Measurements from ENCODE around the gene FGFR3.

Gene FGFR3

GRCh38 chr4:1770791-1771231, 22.3 kb upstream of the FGFR3 start:
- no peak for DNase-seq

- DNase-seq = no peak
Measured at GRCh38 chr4:1771555-1772305, 21.4 kb upstream of the FGFR3 start.

- no peak for DNase-seq
Measured at GRCh38 chr4:1772853-1773538, 20.1 kb upstream of the FGFR3 start.

GRCh38 chr4:1773754-1774153, 19.3 kb upstream of the FGFR3 start:
- no peak for DNase-seq

GRCh38 chr4:1775731-1776500, 17.2 kb upstream of the FGFR3 start:
- DNase-seq = no peak

GRCh38 chr4:1776521-1777161, 16.5 kb upstream of the FGFR3 start:
- DNase-seq = no peak

GRCh38 chr4:1777822-1778641, 15.1 kb upstream of the FGFR3 start:
- no peak for DNase-seq

GRCh38 chr4:1778642-1779392, 14.3 kb upstream of the FGFR3 start:
- no peak for DNase-seq

- DNase-seq = no peak
Measured at GRCh38 chr4:1779588-1780382, 13.3 kb upstream of the FGFR3 start.

GRCh38 chr4:1780435-1780834, 12.7 kb upstream of the FGFR3 start:
- no peak for DNase-seq

- no peak for DNase-seq
Measured at GRCh38 chr4:1783015-1783414, 10.1 kb upstream of the FGFR3 start.

- DNase-seq = no peak
Measured at GRCh38 chr4:1783970-1784369, 9.1 kb upstream of the FGFR3 start.

- no peak for DNase-seq
Measured at GRCh38 chr4:1784395-1784788, 8.7 kb upstream of the FGFR3 start.

- no peak for DNase-seq
Measured at GRCh38 chr4:1784789-1785591, 8.1 kb upstream of the FGFR3 start.

- no peak for DNase-seq
Measured at GRCh38 chr4:1785592-1785991, 7.5 kb upstream of the FGFR3 start.

- no peak for DNase-seq
Measured at GRCh38 chr4:1786544-1787362, 6.3 kb upstream of the FGFR3 start.

GRCh38 chr4:1787411-1788077, 5.5 kb upstream of the FGFR3 start:
- DNase-seq = no peak

- no peak for DNase-seq
Measured at GRCh38 chr4:1788254-1788973, 4.7 kb upstream of the FGFR3 start.
